Measurements from ENCODE around the gene SQSTM1. TPM values are rescaled to one million over a fixed set of nuclear protein-coding genes. Genes with fewer than 3 reads are reported as not detected.

SQSTM1 gene
- total and polyA plus RNA-seq, 2 donors (not counting 1 experiment from before 2014, with no cell fraction given): 212 to 1,894 TPM

- Histone ChIP-seq H3K4me1 (ENCODE audit: control insufficient read depth, extremely low read depth, insufficient read depth, low read length) (peaks cover 4% of the 10 kb centered on the region), H3K79me2 (ENCODE audit: control insufficient read depth, insufficient read depth, low read length) (no peaks in the 10 kb centered on the region), H3K27ac (ENCODE audit: insufficient read depth, low read length) (no peak overlapping the region), H3K36me3 (ENCODE audit: control insufficient read depth, insufficient read depth, low read length) (peaks cover 24% of the 10 kb centered on the region), H2AFZ (ENCODE audit: low read length) (no peak overlapping the region), H3K27me3 (ENCODE audit: control insufficient read depth, insufficient read depth, low read length) (no peaks in the 10 kb centered on the region), H3K4me3 (replicated peaks in 1 of 4; ENCODE audit: control extremely low read depth in 1 of 4, insufficient read depth in 1 of 4, low read depth in 3 of 4, low read length in 4 of 4) (no peak overlapping the region), H3K4me2 (ENCODE audit: extremely low read depth, insufficient read depth, low read length) (no peak overlapping the region), H3K9ac (ENCODE audit: insufficient read depth, low read length) (no peak overlapping the region), H4K20me1 (ENCODE audit: control insufficient read depth, extremely low read depth, insufficient read depth, low read length) (peaks cover 2% of the 10 kb centered on the region), H3K9me3 (ENCODE audit: control insufficient read depth, insufficient read depth, low read depth, low read length) (no peaks in the 10 kb centered on the region)
- peak in 1 of 2 donors; percentile 56 for DNase-seq (ENCODE audit: low read depth in 2 of 2)
- TF ChIP-seq, protein P1, sequence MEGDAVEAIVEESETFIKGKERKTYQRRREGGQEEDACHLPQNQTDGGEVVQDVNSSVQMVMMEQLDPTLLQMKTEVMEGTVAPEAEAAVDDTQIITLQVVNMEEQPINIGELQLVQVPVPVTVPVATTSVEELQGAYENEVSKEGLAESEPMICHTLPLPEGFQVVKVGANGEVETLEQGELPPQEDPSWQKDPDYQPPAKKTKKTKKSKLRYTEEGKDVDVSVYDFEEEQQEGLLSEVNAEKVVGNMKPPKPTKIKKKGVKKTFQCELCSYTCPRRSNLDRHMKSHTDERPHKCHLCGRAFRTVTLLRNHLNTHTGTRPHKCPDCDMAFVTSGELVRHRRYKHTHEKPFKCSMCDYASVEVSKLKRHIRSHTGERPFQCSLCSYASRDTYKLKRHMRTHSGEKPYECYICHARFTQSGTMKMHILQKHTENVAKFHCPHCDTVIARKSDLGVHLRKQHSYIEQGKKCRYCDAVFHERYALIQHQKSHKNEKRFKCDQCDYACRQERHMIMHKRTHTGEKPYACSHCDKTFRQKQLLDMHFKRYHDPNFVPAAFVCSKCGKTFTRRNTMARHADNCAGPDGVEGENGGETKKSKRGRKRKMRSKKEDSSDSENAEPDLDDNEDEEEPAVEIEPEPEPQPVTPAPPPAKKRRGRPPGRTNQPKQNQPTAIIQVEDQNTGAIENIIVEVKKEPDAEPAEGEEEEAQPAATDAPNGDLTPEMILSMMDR (conservative IDR thresholded peaks at IDR 0.05 in 1 of 2, IDR thresholded peaks at IDR 0.05 in 1 of 2; ENCODE audit: low read depth in 1 of 2, low read length in 2 of 2): no peak
- no peak for TF ChIP-seq EZH2 (IDR thresholded peaks at IDR 0.05; ENCODE audit: low read length, missing control alignments)
Measured at GRCh38 chr5:179839328-179840256, 18.9 kb downstream of the SQSTM1 start.

DNA sequence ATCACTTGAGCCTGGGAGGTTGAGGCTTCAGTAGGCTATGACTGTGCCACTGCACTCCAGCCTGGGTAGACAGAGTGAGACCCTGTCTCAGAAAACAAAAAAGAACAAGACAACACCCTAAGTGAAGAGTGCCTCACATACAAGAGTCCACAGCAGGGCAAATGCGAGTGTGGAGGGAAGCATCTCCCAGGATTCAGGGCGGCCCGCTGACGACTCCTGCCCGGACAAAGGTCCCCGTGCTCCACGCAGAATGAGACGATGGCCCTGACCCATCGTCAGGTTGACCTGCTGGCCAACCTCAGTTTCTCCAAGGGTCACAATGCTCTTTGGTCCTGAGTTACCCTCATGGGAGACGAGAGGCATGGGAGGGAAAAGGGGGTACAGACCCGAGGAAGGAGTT is 19.6 kb downstream of the SQSTM1 start:
- no peak overlapping the region for H3K9ac ChIP-seq (ENCODE audit: insufficient read depth, low read length)
- H3K27ac ChIP-seq (ENCODE audit: insufficient read depth, low read length): no peak overlapping the region
- H3K36me3 ChIP-seq (ENCODE audit: control insufficient read depth, insufficient read depth, low read length): peaks cover 24% of the 10 kb centered on the region
- peaks cover 4% of the 10 kb centered on the region for H3K4me1 ChIP-seq (ENCODE audit: control insufficient read depth, extremely low read depth, insufficient read depth, low read length)
- TF ChIP-seq, protein P1 (conservative IDR thresholded peaks at IDR 0.05 in 1 of 2, IDR thresholded peaks at IDR 0.05 in 1 of 2; ENCODE audit: low read depth in 1 of 2, low read length in 2 of 2): no peak
- no peak for TF ChIP-seq EZH2 (IDR thresholded peaks at IDR 0.05; ENCODE audit: low read length, missing control alignments)
- H3K27me3 ChIP-seq (ENCODE audit: control insufficient read depth, insufficient read depth, low read length): no peaks in the 10 kb centered on the region
- H4K20me1 ChIP-seq (ENCODE audit: control insufficient read depth, extremely low read depth, insufficient read depth, low read length): peaks cover 2% of the 10 kb centered on the region
- no peaks in the 10 kb centered on the region for H3K79me2 ChIP-seq (ENCODE audit: control insufficient read depth, insufficient read depth, low read length)
- DNase-seq (ENCODE audit: low read depth in 2 of 2): no peak
- H3K4me2 ChIP-seq (ENCODE audit: extremely low read depth, insufficient read depth, low read length): no peak overlapping the region
- H3K9me3 ChIP-seq (ENCODE audit: control insufficient read depth, insufficient read depth, low read depth, low read length): no peaks in the 10 kb centered on the region
- no peak overlapping the region for H2AFZ ChIP-seq (ENCODE audit: low read length)
- no peak overlapping the region for H3K4me3 ChIP-seq (replicated peaks in 1 of 4; ENCODE audit: control extremely low read depth in 1 of 4, insufficient read depth in 1 of 4, low read depth in 3 of 4, low read length in 4 of 4)

DNA sequence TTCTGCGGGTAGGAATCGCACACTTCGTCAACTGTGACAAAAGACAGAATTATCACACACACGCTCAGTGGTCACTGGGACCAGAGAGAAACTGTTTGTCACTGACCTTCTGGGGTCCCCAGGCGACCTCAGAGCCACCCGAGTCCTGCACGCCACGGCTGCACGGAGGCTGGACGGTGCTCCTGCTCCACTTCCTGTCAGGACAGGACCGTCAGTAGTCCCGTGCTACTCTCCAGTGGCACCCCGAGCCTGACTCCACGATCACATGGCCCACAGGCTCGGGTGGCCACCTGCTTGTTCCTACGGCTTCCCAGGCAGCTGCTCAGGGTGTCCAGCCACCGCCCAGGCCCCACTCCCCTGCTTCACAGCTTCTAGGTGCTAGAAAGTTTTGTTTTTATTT is 20.1 kb downstream of the SQSTM1 start:
- peaks cover 4% of the 10 kb centered on the region for H3K4me1 ChIP-seq (ENCODE audit: control insufficient read depth, extremely low read depth, insufficient read depth, low read length)
- H3K4me3 ChIP-seq (replicated peaks in 1 of 4; ENCODE audit: control extremely low read depth in 1 of 4, insufficient read depth in 1 of 4, low read depth in 3 of 4, low read length in 4 of 4): no peak overlapping the region
- no peak for TF ChIP-seq EZH2 (IDR thresholded peaks at IDR 0.05; ENCODE audit: low read length, missing control alignments)
- TF ChIP-seq, protein P1 (conservative IDR thresholded peaks at IDR 0.05 in 1 of 2, IDR thresholded peaks at IDR 0.05 in 1 of 2; ENCODE audit: low read depth in 1 of 2, low read length in 2 of 2): no peak
- H3K4me2 ChIP-seq (ENCODE audit: extremely low read depth, insufficient read depth, low read length): no peak overlapping the region
- no peak overlapping the region for H2AFZ ChIP-seq (ENCODE audit: low read length)
- no peak overlapping the region for H3K27ac ChIP-seq (ENCODE audit: insufficient read depth, low read length)
- no peak for DNase-seq (ENCODE audit: low read depth in 2 of 2)
- H4K20me1 ChIP-seq (ENCODE audit: control insufficient read depth, extremely low read depth, insufficient read depth, low read length): peaks cover 2% of the 10 kb centered on the region
- H3K79me2 ChIP-seq (ENCODE audit: control insufficient read depth, insufficient read depth, low read length): no peaks in the 10 kb centered on the region
- no peaks in the 10 kb centered on the region for H3K27me3 ChIP-seq (ENCODE audit: control insufficient read depth, insufficient read depth, low read length)
- no peak overlapping the region for H3K9ac ChIP-seq (ENCODE audit: insufficient read depth, low read length)
- peaks cover 24% of the 10 kb centered on the region for H3K36me3 ChIP-seq (ENCODE audit: control insufficient read depth, insufficient read depth, low read length)
- no peaks in the 10 kb centered on the region for H3K9me3 ChIP-seq (ENCODE audit: control insufficient read depth, insufficient read depth, low read depth, low read length)

Data from fibroblast of lung (primary cell).